Neural cell (in vitro differentiated cells): ENCODE results near the gene PARK7. TPM values are rescaled to one million over a fixed set of nuclear protein-coding genes. Genes with fewer than 3 reads are reported as not detected.

Source experiments
- H2AFZ ChIP-seq: fragments of 200-600, 300-800 bp; sonication (generic), shearing (Covaris generic); 2 replicates; pipeline ENCODE4 v1.6.0; 2014; ENCODE audit warnings: low read depth, mild to moderate bottlenecking, antibody characterized with exemption, low read length, moderate library complexity
- H3F3A ChIP-seq: fragments of 200-600 bp; shearing (Covaris generic); 2 replicates; pipeline ENCODE4 v1.6.1; 2016; ENCODE audit warnings: mild to moderate bottlenecking, moderate library complexity, mixed read lengths, antibody characterized with exemption, low read length; ENCODE audit not compliant: insufficient read depth, poor library complexity, severe bottlenecking
- H3K27ac ChIP-seq: fragments of 200-600, 300-800 bp; sonication (generic), shearing (Covaris generic); 2 replicates; pipeline ENCODE4 v1.5.1; 2014; ENCODE audit warnings: mild to moderate bottlenecking, low read length, moderate library complexity
- H3K27me3 ChIP-seq: fragments of 300-800, 200-600 bp; sonication (generic), shearing (Covaris generic); 2 replicates; pipeline ENCODE4 v1.6.0; 2014; ENCODE audit warnings: mild to moderate bottlenecking, low read depth, low read length, moderate library complexity; ENCODE audit not compliant: insufficient read depth
- H3K36me3 ChIP-seq: fragments of 300-800, 200-600 bp; sonication (generic), shearing (Covaris generic); 2 replicates; pipeline ENCODE4 v1.5.1; 2014; ENCODE audit warnings: mild to moderate bottlenecking, antibody characterized with exemption, low read length, moderate library complexity; ENCODE audit not compliant: insufficient read depth
- H3K4me2 ChIP-seq: fragments of 300-800, 200-600 bp; sonication (generic), shearing (Covaris generic); 2 replicates; pipeline ENCODE4 v1.6.0; 2014; ENCODE audit warnings: mild to moderate bottlenecking, low read length
- H3K4me3 ChIP-seq: fragments of 300-800, 200-600 bp; sonication (generic), shearing (Covaris generic); 2 replicates; pipeline ENCODE4 v1.5.1; 2014; ENCODE audit warnings: mild to moderate bottlenecking, low read length, moderate library complexity
- H3K79me2 ChIP-seq: fragments of 200-600 bp; shearing (Covaris generic); replicated peaks from 2 replicates; pipeline ENCODE4 v1.6.0; 2014; ENCODE audit warnings: mild to moderate bottlenecking, low read length, moderate library complexity; ENCODE audit not compliant: insufficient read depth
- H3K9ac ChIP-seq: fragments of 300-800, 200-600 bp; sonication (generic), shearing (Covaris generic); 2 replicates; pipeline ENCODE4 v1.6.1; 2016; ENCODE audit warnings: mild to moderate bottlenecking, low read length, mixed read lengths
- H3K9me2 ChIP-seq: fragments of 200-600 bp; shearing (Covaris generic); 2 replicates; pipeline ENCODE4 v1.6.1; 2016; ENCODE audit warnings: mild to moderate bottlenecking, low read length, mixed read lengths; ENCODE audit not compliant: insufficient read depth
- H3K9me3 ChIP-seq: fragments of 200-600, 300-800 bp; sonication (generic), shearing (Covaris generic); 2 replicates; pipeline ENCODE4 v1.6.1; 2016; ENCODE audit warnings: mild to moderate bottlenecking, mixed run types, low read length, moderate library complexity, mixed read lengths
- H4K20me1 ChIP-seq: fragments of 200-600 bp; shearing (Covaris generic); 2 replicates; pipeline ENCODE4 v1.6.1; 2016; ENCODE audit warnings: mild to moderate bottlenecking, mixed run types; ENCODE audit not compliant: insufficient read depth
- CTCF ChIP-seq: fragments of 450-650 bp; IDR thresholded peaks from 2 replicates; pipeline ENCODE4 v1.5.1; 2014; ENCODE audit warnings: antibody characterized with exemption, mild to moderate bottlenecking, moderate library complexity; ENCODE audit not compliant: poor library complexity, severe bottlenecking
- EP300 ChIP-seq: fragments of 450-650 bp; conservative IDR thresholded peaks from 2 replicates; pipeline ENCODE4 v1.6.1; 2014; ENCODE audit warnings: antibody characterized with exemption, mild to moderate bottlenecking, moderate library complexity; ENCODE audit not compliant: poor library complexity, severe bottlenecking
- EZH2 ChIP-seq: fragments of 200-600, 300-800 bp; shearing (Covaris generic), sonication (generic); IDR thresholded peaks from 2 replicates; pipeline ENCODE4 v1.6.1; 2014; ENCODE audit warnings: antibody characterized with exemption, low read length, borderline replicate concordance, mild to moderate bottlenecking; ENCODE audit not compliant: insufficient read depth, poor library complexity, severe bottlenecking
- MXI1 ChIP-seq: fragments of 450-650 bp; conservative IDR thresholded peaks from 2 replicates; pipeline ENCODE4 v1.6.1; 2014; ENCODE audit warnings: antibody characterized with exemption, mild to moderate bottlenecking; ENCODE audit not compliant: poor library complexity, severe bottlenecking
- POLR2AphosphoS5 ChIP-seq: IDR thresholded peaks from 2 replicates; pipeline ENCODE4 v1.6.1; 2012
- RAD21 ChIP-seq: fragments of 450-650 bp; conservative IDR thresholded peaks from 2 replicates; pipeline ENCODE4 v1.6.1; 2014; ENCODE audit warnings: antibody characterized with exemption, mild to moderate bottlenecking, moderate library complexity
- REST ChIP-seq: IDR thresholded peaks from 2 replicates; pipeline ENCODE4 v1.6.1; 2012; ENCODE audit warnings: borderline replicate concordance
- SMC3 ChIP-seq: fragments of 450-650 bp; conservative IDR thresholded peaks from 2 replicates; pipeline ENCODE4 v1.6.1; 2014; ENCODE audit warnings: antibody characterized with exemption, mild to moderate bottlenecking, moderate library complexity; ENCODE audit not compliant: poor library complexity
- TAF1 ChIP-seq: IDR thresholded peaks from 2 replicates; pipeline ENCODE4 v1.6.1; 2012; ENCODE audit warnings: low read depth
- polyA plus RNA-seq: library from polyadenylated mRNA; depleted of rRNA; stranded (reverse); fragments of >200 nt; gene quantifications from 2 replicates; pipeline ENCODE4 v1.2.3, GENCODE V29; 2014

Gene PARK7
- polyA plus RNA-seq, 1 donor from 2014 or later, result 378 TPM

GRCh38 chr1:7956218-7957032 is 5.1 kb upstream of the PARK7 start:
- H4K20me1 ChIP-seq, result no peaks in the 10 kb centered on the region
- no peak overlapping the region for H3K9ac ChIP-seq
- H3K4me3 ChIP-seq, result no peak overlapping the region
- no peaks in the 10 kb centered on the region for H3K79me2 ChIP-seq
- H3K9me3 ChIP-seq, result no peaks in the 10 kb centered on the region
- no peak overlapping the region for H2AFZ ChIP-seq
- H3K27me3 ChIP-seq, result no peaks in the 10 kb centered on the region
- no peaks in the 10 kb centered on the region for H3K9me2 ChIP-seq
- H3K4me2 ChIP-seq, result no peak overlapping the region
- H3K27ac ChIP-seq, result no peak overlapping the region
- no peaks in the 10 kb centered on the region for H3K36me3 ChIP-seq
- peaks cover 4% of the 10 kb centered on the region for H3F3A ChIP-seq
- TF ChIP-seq CTCF (no peak), SMC3 (no peak), MXI1 (no peak)

- Histone ChIP-seq H3K9ac (no peak overlapping the region), H2AFZ (no peak overlapping the region), H3K79me2 (peaks cover 15% of the 10 kb centered on the region), H3K9me2 (no peaks in the 10 kb centered on the region), H3K36me3 (no peaks in the 10 kb centered on the region), H3K27me3 (no peaks in the 10 kb centered on the region), H3F3A (peaks cover 4% of the 10 kb centered on the region), H4K20me1 (no peaks in the 10 kb centered on the region), H3K4me3 (peak overlapping the region; percentile 90), H3K4me2 (peak overlapping the region; percentile 47), H3K9me3 (no peaks in the 10 kb centered on the region), H3K27ac (peak overlapping the region; percentile 90)
- TF ChIP-seq POLR2AphosphoS5 (no peak), TAF1 (no peak), CTCF (no peak), SMC3 (no peak), REST (no peak), EP300 (no peak), MXI1 (no peak), EZH2 (no peak), RAD21 (no peak)
Measured at GRCh38 chr1:7960165-7960564, 1.3 kb upstream of the PARK7 start.
